CD4-positive, alpha-beta memory T cell (primary cell): ENCODE results near the gene TMEM231. TPM values are rescaled to one million over a fixed set of nuclear protein-coding genes. Genes with fewer than 3 reads are reported as not detected.
"Not testable (repeated sequence)": the region's sequence is repeated elsewhere in the genome, so short reads cannot be mapped to it uniquely, and the experiment has no call there.

ENCODE experiments used
- CTCF ChIA-PET: fragments of 350-600 bp; sonication (Branson Sonifier 250); formaldehyde crosslinking; loops from one replicate; lab custom pipeline; 2021; ENCODE audit warnings: inconsistent platforms; ENCODE audit not compliant: partially characterized antibody; lab: Charles Lee
- POLR2A ChIA-PET: fragments of 350-600 bp; sonication (Branson Sonifier 250); formaldehyde crosslinking; loops from one replicate; lab custom pipeline; 2021; ENCODE audit not compliant: partially characterized antibody; lab: Charles Lee
- DNase-seq, 5 donors: peaks; one replicate each; pipeline versions ENCODE4 v3.0.0 to v3.0.0-alpha.2; 2020 to 2022; ENCODE audit warnings: mixed read lengths in 1 of 5
- H3K27ac ChIP-seq: one replicate; pipeline ENCODE4 v1.7.0; 2013; ENCODE audit warnings: low read depth, low read length
- H3K27me3 ChIP-seq: 2 replicates; pipeline ENCODE4 v1.7.0; 2013; ENCODE audit warnings: mild to moderate bottlenecking, low read length, moderate library complexity; ENCODE audit not compliant: insufficient read depth
- H3K36me3 ChIP-seq: 2 replicates; pipeline ENCODE4 v1.7.0; 2013; ENCODE audit warnings: mild to moderate bottlenecking, low read length, moderate library complexity; ENCODE audit not compliant: insufficient read depth
- H3K4me1 ChIP-seq: 2 replicates; pipeline ENCODE4 v1.7.0; 2013; ENCODE audit warnings: mild to moderate bottlenecking, low read length, moderate library complexity; ENCODE audit not compliant: insufficient read depth
- H3K4me3 ChIP-seq, 2 donors: one replicate each; pipeline ENCODE4 v1.7.0; 2013; ENCODE audit warnings: low read length in 2 of 2, mild to moderate bottlenecking in 1 of 2
- H3K9me3 ChIP-seq, 2 donors: one replicate each; pipeline ENCODE4 v1.7.0; 2013; ENCODE audit warnings: low read length in 2 of 2, control low read depth in 1 of 2; ENCODE audit not compliant: control insufficient read depth in 1 of 2
- H3K27ac Mint-ChIP-seq, 7 donors: one replicate each; pipeline ENCODE4 v1.8.0; 2020 to 2021; ENCODE audit warnings: mixed read lengths in 7 of 7, mild to moderate bottlenecking in 6 of 7, inconsistent platforms in 3 of 7, moderate library complexity in 3 of 7
- H3K27me3 Mint-ChIP-seq, 2 donors: one replicate each; pipeline ENCODE4 v1.8.0; 2020 to 2021; ENCODE audit warnings: mixed read lengths in 2 of 2
- H3K36me3 Mint-ChIP-seq, 2 donors: one replicate each; pipeline ENCODE4 v1.8.0; 2020 to 2021; ENCODE audit warnings: mixed read lengths in 2 of 2, inconsistent platforms in 1 of 2, mild to moderate bottlenecking in 1 of 2
- H3K4me1 Mint-ChIP-seq, 4 donors: one replicate each; pipeline ENCODE4 v1.8.0; 2020 to 2021; ENCODE audit warnings: mixed read lengths in 4 of 4, mild to moderate bottlenecking in 1 of 4
- H3K4me3 Mint-ChIP-seq, 8 donors: one replicate each; pipeline ENCODE4 v1.8.0; 2020 to 2021; ENCODE audit warnings: mixed read lengths in 8 of 8, mild to moderate bottlenecking in 7 of 8, moderate library complexity in 6 of 8, inconsistent platforms in 3 of 8
- H3K9me3 Mint-ChIP-seq, 8 donors: one replicate each; pipeline ENCODE4 v1.8.0; 2020 to 2021; ENCODE audit warnings: mixed read lengths in 8 of 8, mild to moderate bottlenecking in 5 of 8, inconsistent platforms in 3 of 8, moderate library complexity in 1 of 8
- intact Hi-C: fragments of 100-400 bp; cut with micrococcal nuclease; formaldehyde crosslinking; loops from one replicate; pipeline ENCODE4 v1.15.1; 2023
- polyA plus RNA-seq, 2 donors: library from polyadenylated mRNA; unstranded; fragments of 300-500 nt; fragmentation: Illumina TruSeq; gene quantifications; one replicate each; pipeline ENCODE4 v1.2.3, GENCODE V29; 2021
- total RNA-seq, 2 experiments: library from RNA; stranded (reverse); gene quantifications; one replicate each; pipeline ENCODE4 v1.2.3, GENCODE V29; 2021

Gene TMEM231
- total and polyA plus RNA-seq, 4 experiments from 2014 or later = 2.4 to 5.4 (median 2.8) TPM

- H3K27me3 Mint-ChIP-seq, H3K27me3 ChIP-seq, H3K4me1 ChIP-seq, H3K36me3 Mint-ChIP-seq, H3K9me3 ChIP-seq, H3K9me3 Mint-ChIP-seq, H3K36me3 ChIP-seq: not testable (repeated sequence)
- ChIA-PET POLR2A (interaction anchor here (1.0 to 3.3 kb wide), 9 partner anchors 40 to 317 kb away, joined by 4 to 49 read pairs (median 9); partner anchors contain the start of genes ADAT1, CFDP1, GABARAPL2 and KARS1), CTCF (interaction anchor here (0.6 to 4.6 kb wide), 35 partner anchors 8 to 317 kb away, joined by 3 to 46 read pairs (median 6); partner anchors contain the start of genes ADAT1, CFDP1, GABARAPL2 and KARS1)
- peak overlapping the region; percentile 17 to 90 for H3K4me3 ChIP-seq
- H3K27ac ChIP-seq = peak overlapping the region; percentile 74
- H3K27ac Mint-ChIP-seq = peak overlapping the region; percentile 56 to 88 (median 80)
- peaks cover 10 to 21% (median 16%) of the 10 kb centered on the region in 4 donors for H3K4me1 Mint-ChIP-seq
- peak in 4 of 5 donors; percentile 21 to 43 (median 38) for DNase-seq
- intact Hi-C loops = loop anchor here (2.0 kb wide), 2 partner anchors 248 to 368 kb away; partner anchors contain the start of gene ZFP1
- H3K4me3 Mint-ChIP-seq = peak overlapping the region; percentile 71 to 87 (median 80)
These were observed 39.7 kb downstream of the TMEM231 start for GRCh38 chr16:75516189-75516966.

DNA sequence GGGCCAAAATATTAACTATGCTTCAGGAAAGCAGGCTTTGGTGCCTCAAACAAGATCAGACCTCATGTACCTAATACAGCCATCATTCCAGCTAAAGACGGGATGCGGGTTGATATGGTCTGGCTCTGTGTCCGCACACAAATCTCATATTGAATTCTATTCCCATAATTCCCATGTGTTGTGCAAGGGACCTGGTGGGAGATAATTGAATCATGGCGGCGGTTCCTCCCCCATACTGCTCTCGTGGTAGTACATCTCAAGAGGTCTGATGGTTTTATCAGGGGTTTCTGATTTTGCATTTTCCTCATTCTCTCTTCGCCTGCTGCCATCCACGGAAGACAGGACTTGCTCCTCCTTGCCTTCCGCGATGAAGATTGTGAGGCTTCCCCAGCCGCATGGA lies 41.8 kb downstream of the TMEM231 start:
- Mint-ChIP-seq H3K4me3 (no peak overlapping the region), H3K27ac (no peak overlapping the region), H3K36me3 (peaks cover 0 to 2% of the 10 kb centered on the region in 2 donors), H3K9me3 (peaks cover 0 to 3% (median 0%) of the 10 kb centered on the region in 8 donors), H3K4me1 (peaks cover 9 to 21% (median 15%) of the 10 kb centered on the region in 4 donors), H3K27me3 (no peaks in the 10 kb centered on the region)
- no peaks in the 10 kb centered on the region for H3K27me3 ChIP-seq
- no peak for DNase-seq
- no peaks in the 10 kb centered on the region for H3K9me3 ChIP-seq
- no peak overlapping the region for H3K4me3 ChIP-seq
- intact Hi-C loops = no loop called here
- POLR2A ChIA-PET = no interaction called here
- H3K27ac ChIP-seq = no peak overlapping the region
- H3K36me3 ChIP-seq = no peaks in the 10 kb centered on the region
- H3K4me1 ChIP-seq = peaks cover 8% of the 10 kb centered on the region
- CTCF ChIA-PET = no interaction called here

- POLR2A ChIA-PET = no interaction called here
- Histone ChIP-seq H3K27ac (no peak overlapping the region), H3K9me3 (no peaks in the 10 kb centered on the region), H3K4me3 (no peak overlapping the region), H3K27me3 (no peaks in the 10 kb centered on the region), H3K36me3 (no peaks in the 10 kb centered on the region), H3K4me1 (no peaks in the 10 kb centered on the region)
- H3K27ac Mint-ChIP-seq = no peak overlapping the region
- intact Hi-C loops = no loop called here
- H3K9me3 Mint-ChIP-seq = no peaks in the 10 kb centered on the region
- H3K4me3 Mint-ChIP-seq = no peak overlapping the region
- CTCF ChIA-PET = interaction anchor here (0.7 kb wide), 1 partner anchor 10 kb away, joined by 5 read pairs; no protein-coding TSS in a partner anchor
- no peaks in the 10 kb centered on the region for H3K4me1 Mint-ChIP-seq
- no peak for DNase-seq
- H3K27me3 Mint-ChIP-seq = peaks cover 10 to 17% of the 10 kb centered on the region in 2 donors
- no peaks in the 10 kb centered on the region for H3K36me3 Mint-ChIP-seq
These were observed 49.5 kb downstream of the TMEM231 start for GRCh38 chr16:75506574-75506973.

DNA sequence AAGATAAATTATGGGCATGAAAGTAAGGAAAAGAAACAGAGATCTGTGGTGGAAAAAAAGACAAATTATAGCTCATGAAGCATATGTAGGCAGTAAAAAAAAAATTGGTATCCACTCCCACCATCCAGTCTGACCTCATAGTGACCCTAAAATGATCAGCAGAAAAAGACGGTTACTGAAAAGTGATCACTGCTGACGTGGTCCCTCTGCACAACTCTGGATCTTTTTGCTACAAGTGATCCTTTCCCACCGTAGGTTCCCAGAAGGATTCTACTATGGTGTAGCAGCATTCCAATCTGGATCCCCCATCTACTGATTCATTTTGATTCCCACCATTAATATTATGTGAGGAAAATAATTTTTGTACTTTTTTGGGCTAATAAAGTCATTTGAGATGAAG lies 49.9 kb downstream of the TMEM231 start:
- Histone ChIP-seq H3K27me3 (no peaks in the 10 kb centered on the region), H3K36me3 (no peaks in the 10 kb centered on the region), H3K4me1 (no peaks in the 10 kb centered on the region), H3K27ac (no peak overlapping the region), H3K9me3 (no peaks in the 10 kb centered on the region), H3K4me3 (no peak overlapping the region)
- Mint-ChIP-seq H3K36me3 (no peaks in the 10 kb centered on the region), H3K4me1 (no peaks in the 10 kb centered on the region), H3K27me3 (peaks cover 10 to 17% of the 10 kb centered on the region in 2 donors), H3K9me3 (no peaks in the 10 kb centered on the region), H3K27ac (no peak overlapping the region), H3K4me3 (no peak overlapping the region)
- no peak for DNase-seq
- CTCF ChIA-PET = interaction anchor here (0.7 to 1.1 kb wide), 2 partner anchors 9 to 258 kb away, joined by 3 to 5 read pairs; no protein-coding TSS in a partner anchor
- intact Hi-C loops = no loop called here
- POLR2A ChIA-PET = no interaction called here

- no peaks in the 10 kb centered on the region for H3K36me3 ChIP-seq
- no peaks in the 10 kb centered on the region for H3K9me3 Mint-ChIP-seq
- POLR2A ChIA-PET = no interaction called here
- DNase-seq = no peak
- no peaks in the 10 kb centered on the region for H3K9me3 ChIP-seq
- no peak overlapping the region for H3K27ac ChIP-seq
- intact Hi-C loops = no loop called here
- H3K4me3 Mint-ChIP-seq = no peak overlapping the region
- no peaks in the 10 kb centered on the region for H3K36me3 Mint-ChIP-seq
- CTCF ChIA-PET = interaction anchor here (0.6 to 0.8 kb wide), 2 partner anchors 14 to 37 kb away, joined by 5 to 7 read pairs; no protein-coding TSS in a partner anchor
- no peak overlapping the region for H3K4me3 ChIP-seq
- no peaks in the 10 kb centered on the region for H3K4me1 Mint-ChIP-seq
- peaks cover 11 to 20% of the 10 kb centered on the region in 2 donors for H3K27me3 Mint-ChIP-seq
- no peaks in the 10 kb centered on the region for H3K4me1 ChIP-seq
- no peaks in the 10 kb centered on the region for H3K27me3 ChIP-seq
- H3K27ac Mint-ChIP-seq = peak overlapping the region in 1 of 7 donors; percentile 57
These were observed 52.3 kb downstream of the TMEM231 start for GRCh38 chr16:75503801-75504200.

DNA sequence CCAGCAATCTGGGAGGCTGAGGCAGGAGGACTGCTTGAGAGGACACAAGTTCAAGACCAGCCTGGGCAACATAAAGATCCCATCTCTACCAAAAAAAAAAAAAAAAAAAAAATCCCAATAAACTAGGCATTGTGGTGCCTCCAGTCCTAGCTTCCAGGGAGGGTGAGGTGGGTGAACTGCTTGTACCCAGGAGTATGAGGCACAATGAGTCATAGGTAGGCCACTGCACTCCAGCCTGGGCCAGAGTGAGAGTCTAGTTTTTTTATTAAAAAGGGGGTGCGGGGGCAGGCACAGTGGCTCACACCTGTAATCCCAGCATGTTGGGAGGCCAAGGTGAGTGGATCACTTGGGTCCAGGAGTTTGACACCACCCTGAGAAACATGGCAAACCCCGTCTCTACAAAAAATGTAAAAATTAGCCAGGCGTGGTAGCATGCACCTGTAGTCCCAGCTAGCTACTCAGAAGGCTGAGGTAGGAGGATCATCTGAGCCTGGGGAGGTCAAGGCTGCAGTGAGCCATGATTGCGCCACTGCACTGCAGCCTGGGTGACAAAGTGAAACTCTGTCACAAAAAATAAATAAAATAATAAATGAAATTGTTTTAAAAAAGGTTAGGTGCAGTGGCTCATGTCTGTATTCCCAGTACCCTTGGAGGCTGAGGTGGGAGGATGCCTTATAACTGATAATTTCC lies 53.0 kb downstream of the TMEM231 start:
- Histone ChIP-seq H3K27me3 (no peaks in the 10 kb centered on the region), H3K9me3 (no peaks in the 10 kb centered on the region), H3K4me1 (no peaks in the 10 kb centered on the region), H3K36me3 (no peaks in the 10 kb centered on the region), H3K4me3 (no peak overlapping the region), H3K27ac (no peak overlapping the region)
- Mint-ChIP-seq H3K27me3 (peaks cover 10 to 16% of the 10 kb centered on the region in 2 donors), H3K4me3 (no peak overlapping the region), H3K9me3 (no peaks in the 10 kb centered on the region), H3K4me1 (no peaks in the 10 kb centered on the region), H3K27ac (no peak overlapping the region), H3K36me3 (no peaks in the 10 kb centered on the region)
- CTCF ChIA-PET = interaction anchor here (0.8 to 1.6 kb wide), 3 partner anchors 14 to 31 kb away, joined by 4 to 6 read pairs (median 5); no protein-coding TSS in a partner anchor
- intact Hi-C loops = no loop called here
- POLR2A ChIA-PET = no interaction called here
- no peak for DNase-seq

GRCh38 chr16:75501820-75502219 lies 54.2 kb downstream of the TMEM231 start:
- H3K36me3 Mint-ChIP-seq, H3K27ac ChIP-seq, H3K36me3 ChIP-seq, POLR2A ChIA-PET, H3K4me3 Mint-ChIP-seq, DNase-seq, H3K4me1 Mint-ChIP-seq, H3K27ac Mint-ChIP-seq, H3K9me3 ChIP-seq, H3K4me3 ChIP-seq, H3K4me1 ChIP-seq, H3K27me3 ChIP-seq, H3K9me3 Mint-ChIP-seq, intact Hi-C loops: not testable (repeated sequence)
- H3K27me3 Mint-ChIP-seq = peaks cover 6 to 11% of the 10 kb centered on the region in 2 donors
- CTCF ChIA-PET = interaction anchor here (1.6 kb wide), 1 partner anchor 15 kb away, joined by 6 read pairs; no protein-coding TSS in a partner anchor
